NCI-H146 treated with DMSO at 0.1 percent for 48 hours (cell line): ENCODE data around the gene OR7E24.
A peak's percentile ranks its signal among the peaks of the same experiment; 100 is the strongest.
"Not testable (repeated sequence)": the region's sequence is repeated elsewhere in the genome, so short reads cannot be mapped to it uniquely, and the experiment has no call there.

Source experiments
- DNase-seq: peaks from one replicate; lab custom pipeline; 2025; ENCODE audit not compliant: unreplicated experiment; lab: John Stamatoyannopoulos, UW

OR7E24 gene

GRCh38 chr19:9250630-9251029 lies at the start of gene OR7E24:
TSS of gene OR7E24 (plus strand) at chr19:9250930. CDS start at chr19:9251044, 114 bp downstream.
- DNase-seq = no peak

DNA sequence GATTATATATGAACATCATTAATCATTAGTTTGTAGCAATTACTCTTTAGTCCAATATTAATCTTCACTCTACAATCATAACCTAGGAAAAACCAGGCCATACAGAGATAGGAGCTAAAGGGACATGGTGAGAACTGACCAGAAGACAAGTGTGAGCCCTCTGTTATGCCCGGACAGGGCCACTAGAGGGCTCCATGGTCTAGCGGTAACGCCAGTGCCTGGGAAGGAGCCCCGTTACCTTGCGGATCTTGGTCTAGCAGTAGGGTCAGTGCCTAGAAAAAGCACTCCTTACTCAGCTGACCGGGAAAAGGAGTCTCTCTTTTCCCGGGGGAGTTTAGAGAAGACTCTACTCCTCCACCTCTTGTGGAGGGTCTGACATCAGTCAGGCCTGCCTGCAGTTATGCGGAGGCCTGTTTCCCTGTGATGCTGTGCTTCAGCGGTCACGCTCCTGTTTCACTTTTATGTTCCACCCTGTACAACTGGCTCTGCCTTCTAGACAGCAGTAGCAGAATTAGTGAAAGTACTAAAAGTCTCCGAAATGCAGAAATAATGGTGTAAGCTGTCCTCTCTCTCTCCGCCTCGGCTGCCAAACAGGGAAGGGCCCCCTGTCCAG lies 45.1 kb upstream of the OR7E24 start:
- DNase-seq = peak; percentile 16

- DNase-seq = no peak
These were observed 31.2 kb upstream of the OR7E24 start, which contains the start of gene OR7D4 for GRCh38 chr19:9219489-9219888. TSS of gene OR7D4 (minus strand) at chr19:9219589. CDS start at chr19:9214837, 4,752 bp downstream.

DNA sequence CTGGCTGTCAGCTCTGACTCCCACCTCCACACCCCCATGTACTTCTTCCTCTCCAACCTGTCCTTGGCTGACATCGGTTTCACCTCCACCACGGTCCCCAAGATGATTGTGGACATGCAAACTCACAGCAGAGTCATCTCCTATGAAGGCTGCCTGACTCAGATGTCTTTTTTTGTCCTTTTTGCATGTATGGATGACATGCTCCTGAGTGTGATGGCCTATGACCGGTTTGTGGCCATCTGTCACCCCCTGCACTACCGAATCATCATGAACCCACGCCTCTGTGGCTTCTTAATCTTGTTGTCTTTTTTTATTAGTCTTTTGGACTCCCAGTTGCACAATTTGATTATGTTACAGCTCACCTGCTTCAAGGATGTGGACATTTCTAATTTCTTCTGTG lies 506 bp downstream of the OR7E24 start:
- DNase-seq = no peak

GRCh38 chr19:9283485-9283884 lies 32.8 kb downstream of the OR7E24 start:
- not testable (repeated sequence) for DNase-seq

GRCh38 chr19:9289231-9289884 lies 38.6 kb downstream of the OR7E24 start:
- no peak for DNase-seq

DNA sequence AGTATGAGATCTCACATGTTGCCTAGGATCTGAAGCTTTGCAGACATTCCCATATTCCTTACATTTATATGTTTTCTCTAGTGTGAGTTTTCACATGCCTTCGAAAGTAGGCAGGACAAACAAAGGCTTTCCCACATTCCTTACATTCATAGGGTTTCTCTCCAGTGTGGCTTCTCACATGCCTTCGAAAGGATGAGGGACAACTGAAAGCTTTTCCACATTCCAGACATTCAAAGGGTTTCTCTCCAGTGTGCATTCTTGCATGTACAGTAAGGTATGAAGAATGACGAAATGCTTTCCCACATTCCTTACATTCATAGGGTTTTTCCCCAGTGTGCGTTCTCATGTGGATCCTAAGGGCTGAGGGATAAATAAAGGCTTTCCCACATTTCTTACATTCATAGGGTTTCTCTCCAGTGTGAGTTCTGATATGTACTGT lies 44.7 kb downstream of the OR7E24 start:
- DNase-seq = no peak

DNA sequence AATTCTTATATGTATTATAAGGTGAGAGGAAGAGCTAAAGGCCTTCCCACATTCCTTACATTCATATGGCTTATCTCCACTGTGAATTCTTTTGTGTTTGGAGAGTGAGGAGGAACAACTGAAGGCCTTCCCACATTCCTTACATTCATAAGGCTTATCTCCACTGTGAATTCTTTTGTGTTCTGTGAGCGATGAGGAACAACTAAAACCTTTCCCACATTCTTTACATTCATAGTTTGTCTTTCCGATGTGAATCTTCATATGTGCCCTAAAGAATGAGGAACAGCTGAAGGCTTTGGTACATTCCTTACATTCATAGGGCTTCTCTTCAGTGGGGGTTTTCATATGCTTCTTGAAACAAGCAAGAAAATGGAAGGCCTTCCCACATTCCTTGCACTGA lies 45.6 kb downstream of the OR7E24 start:
- DNase-seq = no peak
